ENCODE results near the gene C11orf71. TPM values are rescaled to one million over a fixed set of nuclear protein-coding genes. Genes with fewer than 3 reads are reported as not detected.

The C11orf71 gene
- total and polyA plus RNA-seq, 11 donors, result 2.3 to 13.4 (median 8.6) TPM

- TF ChIP-seq CTCF (IDR thresholded peaks at IDR 0.05), result no peak
- no peak for TF ChIP-seq POLR2A (IDR thresholded peaks at IDR 0.05)
- Histone ChIP-seq H3K36me3 (no peaks in the 10 kb centered on the region), H3K27ac (no peak overlapping the region), H3K4me3 (no peak overlapping the region), H3K9me3 (peaks cover 0 to 9% (median 0%) of the 10 kb centered on the region in 12 donors), H3K4me1 (peaks cover 0 to 10% (median 0%) of the 10 kb centered on the region in 12 donors), H3K27me3 (no peaks in the 10 kb centered on the region)
- WGBS, 4 donors, result 83 to 100% (median 87%) methylated on average over 1 of the region's 1 CpG
- DNase-seq (no peak), ATAC-seq (no peak)
- intact Hi-C loops (cut with DNase I), result no loop called here
Observed at GRCh38 chr11:114386545-114386944, 13.8 kb downstream of the C11orf71 start.

- intact Hi-C loops (cut with DNase I), result no loop called here
- WGBS, 4 donors, result 19 to 60% (median 35%) methylated on average over 2 of the region's 2 CpGs
- TF ChIP-seq CTCF (IDR thresholded peaks at IDR 0.05), result no peak
- no peak for TF ChIP-seq POLR2A (IDR thresholded peaks at IDR 0.05)
- H3K36me3 ChIP-seq, result no peaks in the 10 kb centered on the region
- H3K27ac ChIP-seq, result no peak overlapping the region
- H3K9me3 ChIP-seq, result peaks cover 0 to 9% (median 0%) of the 10 kb centered on the region in 12 donors
- DNase-seq (no peak), ATAC-seq (no peak)
- H3K27me3 ChIP-seq, result no peaks in the 10 kb centered on the region
- H3K4me3 ChIP-seq, result no peak overlapping the region
- H3K4me1 ChIP-seq, result peaks cover 0 to 10% (median 0%) of the 10 kb centered on the region in 12 donors
Observed at GRCh38 chr11:114386131-114386530, 14.2 kb downstream of the C11orf71 start.

DNA sequence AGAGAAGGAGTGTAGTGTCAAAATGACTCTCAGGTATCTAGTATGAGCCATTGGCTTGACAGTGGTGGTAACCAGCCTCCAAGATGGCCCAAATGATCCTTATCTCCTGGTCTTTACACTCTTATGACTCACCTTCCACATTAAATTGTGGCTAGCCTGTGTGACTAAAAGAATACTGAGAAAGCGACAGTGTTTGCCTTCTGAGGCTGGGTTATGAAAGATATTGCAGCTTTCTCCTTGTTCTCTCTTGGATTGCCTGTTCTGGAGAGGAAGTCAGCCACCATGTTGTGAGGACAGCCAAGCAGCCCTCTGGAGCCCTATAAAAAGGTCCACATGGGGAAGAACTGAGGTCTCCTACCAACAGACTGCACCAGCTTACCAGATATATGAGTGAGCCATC lies 15.8 kb downstream of the C11orf71 start:
- Histone ChIP-seq H3K36me3 (no peaks in the 10 kb centered on the region), H3K27me3 (no peaks in the 10 kb centered on the region), H3K4me3 (no peak overlapping the region), H3K9me3 (peaks cover 0 to 9% (median 0%) of the 10 kb centered on the region in 12 donors), H3K27ac (no peak overlapping the region), H3K4me1 (peaks cover 0 to 11% (median 0%) of the 10 kb centered on the region in 12 donors)
- ATAC-seq, result no peak
- WGBS, 4 donors, result 94 to 100% (median 98%) methylated on average over 1 of the region's 1 CpG
- no peak for DNase-seq
- intact Hi-C loops (cut with DNase I), result no loop called here
- TF ChIP-seq POLR2A (IDR thresholded peaks at IDR 0.05) (no peak), CTCF (IDR thresholded peaks at IDR 0.05) (no peak)

DNA sequence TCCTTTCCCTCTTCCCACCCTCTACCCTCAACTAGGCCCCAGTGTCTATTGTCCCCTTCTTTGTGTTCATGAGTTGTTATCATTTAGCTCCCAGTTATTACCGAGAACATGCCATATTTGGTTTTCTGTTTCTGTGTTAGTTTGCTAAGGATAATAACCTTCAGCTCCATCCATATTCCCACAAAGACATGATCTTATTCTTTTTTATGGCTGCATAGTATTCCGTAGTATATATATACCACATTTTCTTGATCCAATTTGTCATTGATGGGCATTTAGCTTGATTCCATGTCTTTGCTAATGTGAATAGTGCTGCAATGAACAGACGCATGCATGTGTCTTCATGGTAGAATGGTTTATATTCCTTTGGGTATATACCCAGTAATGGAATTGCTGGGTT lies 17.8 kb downstream of the C11orf71 start:
- no peak for ATAC-seq
- 66 to 98% (median 89%) methylated on average over 3 of the region's 3 CpGs for WGBS, 4 donors
- TF ChIP-seq CTCF (IDR thresholded peaks at IDR 0.05) (no peak), POLR2A (IDR thresholded peaks at IDR 0.05) (no peak)

More for the DNA sequence above, 17.8 kb downstream of the C11orf71 start:
- Histone ChIP-seq H3K36me3 (no peaks in the 10 kb centered on the region), H3K9me3 (peaks cover 0 to 9% (median 0%) of the 10 kb centered on the region in 12 donors), H3K27me3 (no peaks in the 10 kb centered on the region), H3K4me3 (no peak overlapping the region), H3K27ac (no peak overlapping the region), H3K4me1 (peaks cover 0 to 14% (median 0%) of the 10 kb centered on the region in 12 donors)
- intact Hi-C loops (cut with DNase I), result no loop called here
- no peak for DNase-seq
